ENCODE measurements around the gene LCT. TPM values are rescaled to one million over a fixed set of nuclear protein-coding genes. Genes with fewer than 3 reads are reported as not detected.
"Not testable (repeated sequence)": the region's sequence is repeated elsewhere in the genome, so short reads cannot be mapped to it uniquely, and the experiment has no call there.

The LCT gene
- total and polyA plus RNA-seq, 12 donors = not detected

DNA sequence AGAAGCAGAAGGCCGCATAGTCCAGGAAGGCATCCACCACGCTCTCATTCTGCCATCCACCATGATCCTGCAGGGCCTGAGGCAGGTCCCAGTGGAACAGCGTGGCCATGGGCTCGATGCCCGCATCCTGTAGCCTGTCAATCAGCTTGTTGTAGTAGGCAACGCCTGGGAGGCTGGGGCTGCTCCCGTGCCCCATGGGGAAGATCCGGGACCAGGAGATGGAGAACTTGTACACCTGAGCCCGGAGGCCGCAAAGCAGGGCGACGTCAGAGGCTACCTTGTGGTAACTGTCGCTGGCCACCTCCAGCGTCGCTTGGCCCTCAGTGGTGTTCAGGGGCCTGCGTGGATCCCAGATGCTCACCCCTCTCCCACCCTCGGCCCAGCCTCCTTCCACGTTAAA is 19.5 kb downstream of the LCT start:
- intact Hi-C loops (cut with DNase I) = no loop called here

GRCh38 chr2:135815269-135815668 is 21.7 kb downstream of the LCT start:
- 78 to 82% methylated on average over 3 of the region's 3 CpGs for WGBS, 2 donors
- TF ChIP-seq, protein P1, sequence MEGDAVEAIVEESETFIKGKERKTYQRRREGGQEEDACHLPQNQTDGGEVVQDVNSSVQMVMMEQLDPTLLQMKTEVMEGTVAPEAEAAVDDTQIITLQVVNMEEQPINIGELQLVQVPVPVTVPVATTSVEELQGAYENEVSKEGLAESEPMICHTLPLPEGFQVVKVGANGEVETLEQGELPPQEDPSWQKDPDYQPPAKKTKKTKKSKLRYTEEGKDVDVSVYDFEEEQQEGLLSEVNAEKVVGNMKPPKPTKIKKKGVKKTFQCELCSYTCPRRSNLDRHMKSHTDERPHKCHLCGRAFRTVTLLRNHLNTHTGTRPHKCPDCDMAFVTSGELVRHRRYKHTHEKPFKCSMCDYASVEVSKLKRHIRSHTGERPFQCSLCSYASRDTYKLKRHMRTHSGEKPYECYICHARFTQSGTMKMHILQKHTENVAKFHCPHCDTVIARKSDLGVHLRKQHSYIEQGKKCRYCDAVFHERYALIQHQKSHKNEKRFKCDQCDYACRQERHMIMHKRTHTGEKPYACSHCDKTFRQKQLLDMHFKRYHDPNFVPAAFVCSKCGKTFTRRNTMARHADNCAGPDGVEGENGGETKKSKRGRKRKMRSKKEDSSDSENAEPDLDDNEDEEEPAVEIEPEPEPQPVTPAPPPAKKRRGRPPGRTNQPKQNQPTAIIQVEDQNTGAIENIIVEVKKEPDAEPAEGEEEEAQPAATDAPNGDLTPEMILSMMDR (IDR thresholded peaks at IDR 0.05) = no peak
- Histone ChIP-seq H3K36me3 (no peaks in the 10 kb centered on the region), H3K27me3 (peaks cover 0 to 1% (median 0%) of the 10 kb centered on the region in 7 donors), H3K4me3 (no peak overlapping the region), H3K27ac (no peak overlapping the region), H3K4me1 (no peaks in the 10 kb centered on the region), H3K9me3 (peaks cover 0 to 4% (median 0%) of the 10 kb centered on the region in 11 donors)
- DNase-seq (no peak), ATAC-seq (no peak)
- intact Hi-C loops (cut with DNase I) = no loop called here

More for the DNA sequence above, 19.5 kb downstream of the LCT start:
- Histone ChIP-seq H3K36me3 (no peaks in the 10 kb centered on the region), H3K4me3 (no peak overlapping the region), H3K27me3 (peaks cover 0 to 5% (median 0%) of the 10 kb centered on the region in 7 donors), H3K27ac (no peak overlapping the region), H3K4me1 (no peaks in the 10 kb centered on the region), H3K9me3 (peaks cover 0 to 9% (median 0%) of the 10 kb centered on the region in 11 donors)
- TF ChIP-seq, protein P1 (IDR thresholded peaks at IDR 0.05) = no peak
- no peak for DNase-seq
- ATAC-seq = peak in 1 of 8 donors; percentile 38
- 86 to 87% methylated on average over 18 of the region's 18 CpGs for WGBS, 2 donors

GRCh38 chr2:135812907-135813511 is 24.0 kb downstream of the LCT start:
- DNase-seq (no peak), ATAC-seq (no peak)
- Histone ChIP-seq H3K36me3 (no peaks in the 10 kb centered on the region), H3K27ac (no peak overlapping the region), H3K4me3 (no peak overlapping the region), H3K9me3 (peaks cover 0 to 4% (median 0%) of the 10 kb centered on the region in 11 donors), H3K27me3 (no peaks in the 10 kb centered on the region), H3K4me1 (no peaks in the 10 kb centered on the region)
- TF ChIP-seq, protein P1 (IDR thresholded peaks at IDR 0.05) = no peak
- WGBS, 2 donors = 77 to 80% methylated on average over 2 of the region's 2 CpGs
- intact Hi-C loops (cut with DNase I) = no loop called here

- ATAC-seq, H3K4me3 ChIP-seq, H3K9me3 ChIP-seq, H3K27me3 ChIP-seq, H3K4me1 ChIP-seq, H3K27ac ChIP-seq, H3K36me3 ChIP-seq, DNase-seq: not testable (repeated sequence)
- intact Hi-C loops (cut with DNase I) = loop anchor here in 1 of 10 donors (10.0 kb wide), 1 partner anchor 803 kb away; no protein-coding TSS in a partner anchor
- WGBS, 2 donors = 91 to 92% methylated on average over 3 of the region's 3 CpGs
These were observed 29.1 kb downstream of the LCT start for GRCh38 chr2:135807874-135808273.

DNA sequence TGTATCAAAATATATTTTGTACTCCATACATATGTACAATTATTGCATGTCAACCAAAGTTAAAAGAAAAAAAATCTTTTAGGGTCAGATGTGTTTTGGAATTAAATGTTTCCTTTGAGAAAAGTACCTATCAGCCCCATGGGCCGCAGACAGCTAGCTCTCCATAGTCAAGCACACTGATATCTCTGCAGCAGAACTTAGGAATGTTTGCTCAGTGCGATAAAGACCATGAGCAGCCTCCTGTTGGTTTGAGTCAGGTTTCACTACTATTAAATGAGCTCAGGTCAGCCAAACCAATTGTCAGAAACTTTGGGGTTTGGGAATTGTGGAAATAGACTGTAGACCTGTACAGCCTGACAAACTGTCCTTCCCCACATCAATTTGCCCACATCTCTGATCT is 33.7 kb downstream of the LCT start:
- intact Hi-C loops (cut with DNase I) = loop anchor here in 1 of 10 donors (10.0 kb wide), 1 partner anchor 798 kb away; no protein-coding TSS in a partner anchor
- no peak for ATAC-seq
- 40 to 43% methylated on average over 2 of the region's 2 CpGs for WGBS, 2 donors

More for the DNA sequence above, 33.7 kb downstream of the LCT start:
- Histone ChIP-seq H3K36me3 (no peaks in the 10 kb centered on the region), H3K4me3 (no peak overlapping the region), H3K27ac (no peak overlapping the region), H3K9me3 (peaks cover 0 to 25% (median 0%) of the 10 kb centered on the region in 11 donors), H3K4me1 (peaks cover 0 to 6% (median 0%) of the 10 kb centered on the region in 9 donors), H3K27me3 (no peaks in the 10 kb centered on the region)
- TF ChIP-seq, protein P1 (IDR thresholded peaks at IDR 0.05) = no peak
- DNase-seq = no peak

Data from heart right ventricle (tissue), 16 donors.